Keratinocyte (primary cell): Measurements from ENCODE around the gene RAP1GAP2.

Source experiments
- CTCF ChIP-seq, 3 experiments: IDR thresholded peaks in 1 of 3; conservative IDR thresholded peaks in 1 of 3; optimal IDR thresholded peaks in 1 of 3; 2 replicates in 2 of 3; 3 replicates in 1 of 3; pipeline versions ENCODE3 to v1.5.1; 2011; ENCODE audit warnings: low read length in 3 of 3, mild to moderate bottlenecking in 3 of 3, moderate library complexity in 2 of 3, control low read depth in 1 of 3, inconsistent platforms in 1 of 3; ENCODE audit not compliant: insufficient read depth in 2 of 3; ENCODE audit errors: extremely low read depth in 1 of 3
- EZH2 ChIP-seq: IDR thresholded peaks from one replicate; pipeline ENCODE4 v1.6.1; 2012; ENCODE audit warnings: inconsistent platforms, mild to moderate bottlenecking, low read length, moderate library complexity

DNA sequence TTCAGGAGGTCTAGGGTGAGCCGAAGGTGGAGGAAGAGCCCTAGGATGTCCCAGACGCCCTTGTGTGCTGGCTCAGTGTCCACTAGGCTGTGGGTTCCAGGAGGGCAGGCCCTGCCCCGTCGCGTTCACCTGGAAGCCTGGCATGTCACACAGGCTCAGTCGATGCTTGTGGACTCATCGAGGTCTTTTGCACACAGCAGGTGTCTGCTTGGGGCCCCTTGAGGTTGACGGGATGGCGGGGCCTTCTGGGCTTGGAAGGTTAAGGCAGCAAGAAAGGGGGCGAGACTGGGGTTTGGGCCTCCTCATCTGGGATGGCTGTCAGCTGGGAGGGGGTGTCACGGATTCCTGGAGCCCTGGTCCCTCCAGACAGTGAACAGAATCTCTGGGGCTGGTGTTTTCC lies 1.9 kb downstream of the RAP1GAP2 start:
- TF ChIP-seq CTCF (optimal IDR thresholded peaks at IDR 0.05 in 1 of 3, IDR thresholded peaks at IDR 0.05 in 1 of 3, conservative IDR thresholded peaks at IDR 0.05 in 1 of 3; ENCODE audit: extremely low read depth in 1 of 3, insufficient read depth in 2 of 3, low read length in 3 of 3) (no peak), EZH2 (no peak)
